Fibroblast of pulmonary artery (primary cell): ENCODE results near the gene ATG9A.

Experiments used
- DNase-seq: peaks from one replicate; pipeline ENCODE4 v3.0.0-alpha.2; 2010; ENCODE audit warnings: low read depth
- H3K4me3 ChIP-seq: replicated peaks from 2 replicates; pipeline ENCODE4 v1.5.1; 2011; ENCODE audit warnings: low read depth, mild to moderate bottlenecking, control low read depth, low read length, moderate library complexity
- CTCF ChIP-seq: IDR thresholded peaks from 2 replicates; pipeline ENCODE4 v1.5.1; 2011; ENCODE audit warnings: mild to moderate bottlenecking, control low read depth, low read length, inconsistent platforms; ENCODE audit errors: missing control alignments

The ATG9A gene

DNA sequence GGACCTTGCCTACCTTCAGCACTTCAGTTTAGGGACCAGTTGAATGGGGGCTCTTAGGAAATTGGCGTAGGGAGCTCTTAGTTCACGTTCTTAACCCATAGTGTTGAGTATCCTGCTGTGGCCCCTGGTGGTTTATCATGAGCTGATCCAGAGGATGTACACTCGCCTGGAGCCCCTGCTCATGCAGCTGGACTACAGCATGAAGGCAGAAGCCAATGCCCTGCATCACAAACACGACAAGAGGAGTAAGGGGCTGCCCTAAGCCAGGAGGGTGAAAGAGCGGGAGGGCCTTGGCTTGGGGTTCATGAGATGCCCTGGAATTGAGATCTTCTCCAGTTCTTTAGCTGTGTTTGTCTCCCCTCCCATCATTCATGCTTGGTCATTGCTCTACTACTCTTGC lies 48.5 kb downstream of the ATG9A start:
- no peak for TF ChIP-seq CTCF

GRCh38 chr2:219179601-219180465 lies 49.6 kb downstream of the ATG9A start:
- peak overlapping the region; percentile 61 for H3K4me3 ChIP-seq
- DNase-seq, result no peak
- no peak for TF ChIP-seq CTCF

More for the DNA sequence above, 48.5 kb downstream of the ATG9A start:
- H3K4me3 ChIP-seq, result no peak overlapping the region
- no peak for DNase-seq

- peak; percentile 23 for DNase-seq
- no peak for TF ChIP-seq CTCF
- peak overlapping the region; percentile 61 for H3K4me3 ChIP-seq
Observed at GRCh38 chr2:219178377-219179175, 50.9 kb downstream of the ATG9A start.

DNA sequence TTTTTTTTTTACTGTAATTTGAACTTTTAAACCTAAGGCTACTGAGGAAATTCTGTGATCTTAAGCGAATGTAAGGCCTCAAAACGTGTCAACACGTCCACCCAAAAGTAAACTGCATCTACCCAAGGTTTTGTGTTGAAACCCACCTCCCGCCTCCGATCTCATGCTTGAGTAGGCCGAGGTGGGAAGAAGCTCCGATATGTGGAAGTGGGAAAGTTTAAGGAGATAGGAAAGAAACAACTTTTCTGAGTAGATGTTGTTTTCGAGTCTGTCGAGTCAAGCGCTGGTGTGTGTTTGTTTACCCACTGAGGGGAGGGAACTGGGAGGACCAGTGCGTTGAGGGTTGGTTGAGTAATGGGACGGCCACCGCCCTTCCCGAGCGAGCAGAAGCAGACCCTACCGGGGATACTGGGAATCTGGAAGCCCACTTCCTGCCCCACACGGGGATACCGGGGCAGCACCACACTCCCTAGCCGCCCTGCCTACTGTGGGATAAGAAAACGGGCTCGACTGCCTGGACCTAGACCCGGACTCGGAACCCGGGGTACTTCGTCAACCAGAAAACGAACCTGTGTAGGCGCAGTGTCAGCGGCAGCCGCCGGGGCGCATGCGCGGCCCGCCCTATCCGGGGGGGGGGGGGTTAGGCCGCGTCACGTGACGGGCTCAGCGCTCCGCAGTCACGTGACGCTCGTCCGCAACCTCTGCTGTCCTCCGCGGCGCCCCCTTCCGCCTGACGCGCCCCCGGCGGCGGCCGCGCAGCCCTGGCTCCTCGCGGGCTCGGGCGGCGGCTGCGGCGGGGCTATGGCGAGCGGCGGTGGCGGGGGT lies 51.7 kb downstream of the ATG9A start, which contains the start of gene RETREG2:
Gene RETREG2 (plus strand): TSS at position 724 of the 825 bp plus-strand sequence. CDS start 78 bp downstream, at position 802.
- peak within 1 kb of the TSS; percentile 61 for H3K4me3 ChIP-seq
- TF ChIP-seq CTCF, result no peak

GRCh38 chr2:219176818-219177551 lies 52.5 kb downstream of the ATG9A start, which contains the start of gene CNPPD1:
Gene CNPPD1 (minus strand): TSS chr2:219176925. CDS start chr2:219176828, 97 bp downstream.
- peak; percentile 79 for DNase-seq
- H3K4me3 ChIP-seq, result peak within 1 kb of the TSS; percentile 61
- no peak for TF ChIP-seq CTCF

More for the DNA sequence above, 51.7 kb downstream of the ATG9A start, which contains the start of gene RETREG2:
- DNase-seq, result peak; percentile 92
